GM19397 (cell line): Measurements from ENCODE around the gene UBA3.
A peak's percentile ranks its signal among the peaks of the same experiment; 100 is the strongest.

ENCODE experiments used
- ATAC-seq: cut with Tn5 transposase; IDR thresholded peaks from one replicate; pipeline ENCODE4 v1.9.1; 2021; ENCODE audit warnings: mild to moderate bottlenecking, moderate library complexity; ENCODE audit not compliant: unreplicated experiment

The UBA3 gene

GRCh38 chr3:69012800-69013252 lies 67.3 kb downstream of the UBA3 start:
- peak; percentile 43 for ATAC-seq

- no peak for ATAC-seq
Measured at GRCh38 chr3:69012100-69012799, 67.9 kb downstream of the UBA3 start.

GRCh38 chr3:69011096-69011730 lies 69.0 kb downstream of the UBA3 start:
- no peak for ATAC-seq

GRCh38 chr3:69009559-69010410 lies 70.4 kb downstream of the UBA3 start:
- ATAC-seq, result no peak

GRCh38 chr3:69008980-69009379 lies 71.2 kb downstream of the UBA3 start:
- ATAC-seq, result no peak

GRCh38 chr3:69005791-69006482 lies 74.2 kb downstream of the UBA3 start:
- ATAC-seq, result no peak

GRCh38 chr3:69005071-69005790 lies 74.9 kb downstream of the UBA3 start:
- ATAC-seq, result no peak
